Endodermal cell (in vitro differentiated cells): ENCODE results near the gene VWA3B. TPM values are rescaled to one million over a fixed set of nuclear protein-coding genes. Genes with fewer than 3 reads are reported as not detected.

Source experiments
- DNase-seq: peaks from one replicate; pipeline ENCODE4 v3.0.0-alpha.2; 2017
- H3K27ac ChIP-seq: 2 replicates; pipeline ENCODE4 v1.5.1; 2013; ENCODE audit warnings: mild to moderate bottlenecking, low read depth, low read length, moderate library complexity
- H3K27me3 ChIP-seq: 2 replicates; pipeline ENCODE4 v1.6.1; 2013; ENCODE audit warnings: mild to moderate bottlenecking, low read length, moderate library complexity; ENCODE audit not compliant: insufficient read depth, control insufficient read depth, poor library complexity, severe bottlenecking
- H3K36me3 ChIP-seq: 2 replicates; pipeline ENCODE4 v1.7.0; 2013; ENCODE audit warnings: mild to moderate bottlenecking, low read length, moderate library complexity; ENCODE audit not compliant: control insufficient read depth, insufficient read depth
- H3K4me1 ChIP-seq: one replicate; pipeline ENCODE4 v1.7.0; 2013; ENCODE audit warnings: low read length; ENCODE audit not compliant: control insufficient read depth, insufficient read depth
- H3K4me3 ChIP-seq: 2 replicates; pipeline ENCODE4 v1.5.1; 2013; ENCODE audit warnings: mild to moderate bottlenecking, low read length, moderate library complexity
- H3K9ac ChIP-seq: 2 replicates; pipeline ENCODE4 v1.6.1; 2013; ENCODE audit warnings: mild to moderate bottlenecking, low read length, moderate library complexity; ENCODE audit not compliant: poor library complexity, severe bottlenecking; ENCODE audit errors: extremely low read depth
- H3K9me3 ChIP-seq: 2 replicates; pipeline ENCODE4 v1.6.1; 2013; ENCODE audit warnings: mild to moderate bottlenecking, low read length, moderate library complexity; ENCODE audit not compliant: control insufficient read depth
- H3K27ac Mint-ChIP-seq: 2 replicates; pipeline ENCODE4 v1.8.0; 2020; ENCODE audit warnings: mixed read lengths
- H3K27me3 Mint-ChIP-seq: 2 replicates; pipeline ENCODE4 v1.8.0; 2021; ENCODE audit warnings: mild to moderate bottlenecking, mixed read lengths; ENCODE audit not compliant: insufficient read depth
- H3K36me3 Mint-ChIP-seq: 2 replicates; pipeline ENCODE4 v1.8.0; 2020; ENCODE audit warnings: low read depth, mixed read lengths
- H3K4me1 Mint-ChIP-seq: 2 replicates; pipeline ENCODE4 v1.8.0; 2020; ENCODE audit warnings: mixed read lengths
- H3K4me3 Mint-ChIP-seq: 2 replicates; pipeline ENCODE4 v1.8.0; 2020; ENCODE audit warnings: mild to moderate bottlenecking, moderate library complexity, mixed read lengths
- H3K9me3 Mint-ChIP-seq: 2 replicates; pipeline ENCODE4 v1.8.0; 2020; ENCODE audit warnings: mild to moderate bottlenecking, mixed read lengths
- CTCF ChIP-seq: fragments of 200-600 bp; sonication (generic); conservative IDR thresholded peaks from 2 replicates; pipeline ENCODE4 v1.5.0; 2021; ENCODE audit warnings: antibody characterized with exemption, mild to moderate bottlenecking
- WGBS, 2 experiments: methylation state at CpG; one replicate each; pipeline versions ENCODE4 v1.1.5 to v1.1.7; 2013; ENCODE audit warnings: missing lambda C conversion rate in 2 of 2, mixed read lengths in 1 of 2; ENCODE audit not compliant: insufficient coverage in 1 of 2, insufficient read length in 1 of 2; 5-methylcytosine and 5-hydroxymethylcytosine counted together
- total RNA-seq, 2 donors: library from RNA; stranded (reverse); fragmentation: NEBNext Ultra II Directional in 1 of 2; extraction: Animal tissue kit (Norgen Biotek cat#: 25700) in 1 of 2; gene quantifications; 2 replicates in 1 of 2; 3 replicates in 1 of 2; pipeline ENCODE4 v1.2.1, GENCODE V29; 2021

The VWA3B gene
- total RNA-seq, 2 donors from 2014 or later = 0.38 to 0.64 TPM

DNA sequence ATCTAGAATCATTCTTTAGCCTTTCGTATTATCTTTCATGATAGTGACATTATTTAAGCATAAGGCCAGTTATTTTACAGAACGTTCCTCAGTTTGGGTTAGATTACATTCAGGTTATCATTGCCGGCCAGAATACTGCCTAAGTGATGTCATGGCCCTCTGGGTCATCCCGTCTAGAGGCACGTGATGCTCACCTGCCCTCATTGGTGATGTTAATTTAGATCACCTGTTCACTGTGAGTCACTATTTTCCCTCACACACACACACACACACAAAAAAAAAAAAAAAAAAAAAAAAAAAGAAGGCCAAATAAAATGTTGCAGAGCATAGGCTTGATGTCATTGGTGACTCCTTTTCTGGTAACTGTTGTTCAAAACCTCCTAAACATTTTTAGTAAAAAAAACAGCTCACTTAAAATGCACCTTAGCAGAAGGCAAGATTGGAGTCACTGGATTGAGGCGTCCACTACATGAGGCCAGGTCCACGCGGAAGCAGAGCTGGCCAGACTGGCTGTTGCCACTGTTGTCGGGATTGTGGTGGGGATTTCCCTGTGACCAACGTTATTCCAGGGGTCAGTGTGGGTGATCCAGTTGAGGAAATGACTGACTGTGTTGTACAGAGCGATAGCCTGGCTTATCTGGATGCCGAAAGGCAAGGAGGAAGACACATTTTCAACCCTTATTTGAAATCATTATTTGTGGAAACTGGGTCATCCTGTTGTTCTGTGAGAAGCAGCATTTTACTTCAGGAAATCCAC, 207.1 kb downstream of the VWA3B start:
- Mint-ChIP-seq H3K9me3 (no peaks in the 10 kb centered on the region), H3K27ac (no peak overlapping the region), H3K4me3 (no peak overlapping the region), H3K27me3 (no peaks in the 10 kb centered on the region), H3K36me3 (no peaks in the 10 kb centered on the region), H3K4me1 (peaks cover 29% of the 10 kb centered on the region)
- H3K36me3 ChIP-seq = no peaks in the 10 kb centered on the region
- H3K4me3 ChIP-seq = no peak overlapping the region
- H3K27me3 ChIP-seq = no peaks in the 10 kb centered on the region
- DNase-seq = no peak
- H3K27ac ChIP-seq = no peak overlapping the region
- no peak overlapping the region for H3K9ac ChIP-seq
- TF ChIP-seq CTCF = no peak
- peaks cover 3% of the 10 kb centered on the region for H3K4me1 ChIP-seq
- peaks cover 15% of the 10 kb centered on the region for H3K9me3 ChIP-seq
- WGBS, 2 experiments = 90% methylated on average over 8 to 12 of the region's 12 CpGs

- peaks cover 5% of the 10 kb centered on the region for H3K4me1 ChIP-seq
- no peak for DNase-seq
- H3K36me3 ChIP-seq = no peaks in the 10 kb centered on the region
- no peak overlapping the region for H3K9ac ChIP-seq
- H3K9me3 Mint-ChIP-seq = no peaks in the 10 kb centered on the region
- H3K4me1 Mint-ChIP-seq = peaks cover 35% of the 10 kb centered on the region
- no peak for TF ChIP-seq CTCF
- H3K27ac Mint-ChIP-seq = no peak overlapping the region
- peaks cover 10% of the 10 kb centered on the region for H3K9me3 ChIP-seq
- 90 to 93% methylated on average over 4 to 6 of the region's 6 CpGs for WGBS, 2 experiments
- H3K36me3 Mint-ChIP-seq = no peaks in the 10 kb centered on the region
- H3K4me3 ChIP-seq = no peak overlapping the region
- H3K27me3 Mint-ChIP-seq = no peaks in the 10 kb centered on the region
- no peak overlapping the region for H3K4me3 Mint-ChIP-seq
- no peak overlapping the region for H3K27ac ChIP-seq
- no peaks in the 10 kb centered on the region for H3K27me3 ChIP-seq
Observed at GRCh38 chr2:98294711-98295110, 207.7 kb downstream of the VWA3B start.

- 87 to 96% methylated on average over 4 to 5 of the region's 5 CpGs for WGBS, 2 experiments
Observed at GRCh38 chr2:98295275-98295674, 208.3 kb downstream of the VWA3B start.

More at GRCh38 chr2:98295275-98295674, 208.3 kb downstream of the VWA3B start:
- Mint-ChIP-seq H3K9me3 (no peaks in the 10 kb centered on the region), H3K4me1 (peaks cover 35% of the 10 kb centered on the region), H3K27ac (no peak overlapping the region), H3K4me3 (no peak overlapping the region), H3K36me3 (no peaks in the 10 kb centered on the region), H3K27me3 (peaks cover 1% of the 10 kb centered on the region)
- H3K27me3 ChIP-seq = no peaks in the 10 kb centered on the region
- H3K9ac ChIP-seq = no peak overlapping the region
- H3K4me1 ChIP-seq = peaks cover 5% of the 10 kb centered on the region
- H3K36me3 ChIP-seq = no peaks in the 10 kb centered on the region
- H3K27ac ChIP-seq = no peak overlapping the region
- no peak for TF ChIP-seq CTCF
- H3K4me3 ChIP-seq = no peak overlapping the region
- DNase-seq = no peak
- H3K9me3 ChIP-seq = peaks cover 5% of the 10 kb centered on the region
